Measurements from ENCODE around the gene ALKBH1. TPM values are rescaled to one million over a fixed set of nuclear protein-coding genes. Genes with fewer than 3 reads are reported as not detected.
"Not testable (repeated sequence)": the region's sequence is repeated elsewhere in the genome, so short reads cannot be mapped to it uniquely, and the experiment has no call there.

Gene ALKBH1
- total RNA-seq, 2 donors from 2014 or later: 6.7 to 8.2 TPM

DNA sequence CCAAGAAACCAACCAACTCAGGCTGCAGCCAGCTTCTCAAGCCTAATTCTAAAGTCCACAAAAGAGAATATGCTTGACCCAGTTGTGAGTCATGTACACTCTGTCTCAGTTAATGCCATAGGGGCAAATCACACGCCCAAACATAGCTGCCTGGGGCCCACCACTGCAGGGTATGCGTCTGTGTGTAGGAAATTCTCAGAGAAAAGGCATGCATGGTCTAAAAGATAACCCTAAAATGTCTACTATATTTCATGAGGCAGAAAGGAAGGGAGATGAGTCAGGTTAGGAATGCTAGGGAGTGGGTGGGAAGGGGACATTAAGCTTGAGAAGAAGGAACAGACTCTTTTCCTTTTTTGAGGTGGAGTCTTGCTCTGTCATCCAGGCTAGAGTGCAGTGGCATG lies 69.1 kb downstream of the ALKBH1 start:
- no peak for DNase-seq (ENCODE audit: low spot score)
- intact Hi-C loops (cut with DNase I): no loop called here

DNA sequence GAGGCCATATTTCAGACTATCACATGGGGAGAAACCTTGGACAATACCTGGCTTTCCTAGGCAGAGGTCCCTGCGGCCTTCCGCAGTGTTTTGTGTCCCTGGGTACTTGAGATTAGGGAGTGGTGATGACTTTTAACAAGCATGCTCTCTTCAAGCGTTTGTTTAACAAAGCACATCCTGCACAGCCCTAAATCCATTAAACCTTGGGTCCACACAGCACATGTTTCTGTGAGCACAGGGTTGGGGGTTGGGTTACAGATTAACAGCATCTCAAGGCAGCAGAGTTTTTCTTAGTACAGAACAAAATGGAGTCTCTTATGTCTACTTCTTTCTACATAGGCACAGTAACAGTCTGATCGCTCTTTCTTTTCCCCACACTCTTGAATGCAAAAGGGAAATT lies 72.0 kb downstream of the ALKBH1 start:
- DNase-seq (ENCODE audit: low spot score); intact Hi-C loops (cut with DNase I): not testable (repeated sequence)

DNA sequence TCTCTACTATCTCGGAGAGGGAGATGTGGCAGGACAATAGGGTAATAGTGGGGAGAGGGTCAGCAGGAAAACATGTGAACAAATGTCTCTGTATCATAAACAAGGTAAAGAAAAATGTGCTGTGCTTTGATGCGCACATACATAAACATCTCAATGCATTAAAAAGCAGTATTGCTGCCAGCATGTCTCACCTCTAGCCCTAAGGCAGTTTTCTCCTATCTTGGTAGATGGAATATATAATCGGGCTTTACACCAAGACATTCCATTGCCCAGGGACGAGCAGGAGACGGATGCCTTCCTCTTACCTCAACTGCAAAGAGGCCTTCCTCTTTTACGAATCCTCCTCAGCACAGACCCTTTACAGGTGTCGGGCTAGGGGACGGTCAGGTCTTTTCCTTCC lies 72.4 kb downstream of the ALKBH1 start:
- DNase-seq (ENCODE audit: low spot score); intact Hi-C loops (cut with DNase I): not testable (repeated sequence)

DNA sequence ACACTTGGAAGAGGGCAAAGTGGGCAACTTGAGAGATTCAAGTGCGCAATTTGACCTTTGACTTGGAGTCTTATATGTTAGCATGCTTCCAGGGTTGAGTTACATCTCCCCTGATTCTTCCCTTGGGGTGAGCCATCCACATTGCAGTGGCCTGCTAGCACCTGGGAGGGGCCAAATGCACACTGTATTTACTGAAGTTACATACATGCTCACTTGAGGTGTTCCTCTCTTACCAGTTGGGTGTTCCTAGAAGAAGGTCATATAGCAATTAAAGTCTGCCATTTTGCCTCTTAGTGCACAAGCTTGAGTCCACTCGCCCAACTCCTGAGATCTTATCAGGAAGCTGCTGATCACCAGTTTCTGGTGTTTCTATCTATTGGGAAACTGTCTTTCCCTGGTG lies 77.7 kb downstream of the ALKBH1 start:
- DNase-seq (ENCODE audit: low spot score): no peak
- intact Hi-C loops (cut with DNase I): no loop called here

DNA sequence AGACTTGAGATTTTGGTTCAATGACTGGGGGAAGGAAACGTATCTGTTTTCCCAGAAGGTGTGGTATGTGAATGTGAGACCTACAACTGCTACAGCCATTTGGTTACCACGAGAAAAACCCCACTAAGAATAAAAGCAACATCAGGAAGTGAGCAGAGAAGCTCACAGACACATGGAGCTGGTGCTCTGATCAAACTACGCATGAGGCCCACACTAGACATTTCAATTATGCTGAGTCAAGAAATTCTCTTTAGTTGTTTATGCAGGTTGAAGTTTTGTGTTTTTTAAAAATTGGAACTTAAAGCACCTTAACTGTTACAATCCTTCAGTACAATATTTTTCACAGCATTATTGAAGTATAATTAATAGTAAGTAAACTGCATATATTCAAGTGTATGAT lies 82.5 kb downstream of the ALKBH1 start:
- intact Hi-C loops (cut with DNase I): no loop called here
- no peak for DNase-seq (ENCODE audit: low spot score)

DNA sequence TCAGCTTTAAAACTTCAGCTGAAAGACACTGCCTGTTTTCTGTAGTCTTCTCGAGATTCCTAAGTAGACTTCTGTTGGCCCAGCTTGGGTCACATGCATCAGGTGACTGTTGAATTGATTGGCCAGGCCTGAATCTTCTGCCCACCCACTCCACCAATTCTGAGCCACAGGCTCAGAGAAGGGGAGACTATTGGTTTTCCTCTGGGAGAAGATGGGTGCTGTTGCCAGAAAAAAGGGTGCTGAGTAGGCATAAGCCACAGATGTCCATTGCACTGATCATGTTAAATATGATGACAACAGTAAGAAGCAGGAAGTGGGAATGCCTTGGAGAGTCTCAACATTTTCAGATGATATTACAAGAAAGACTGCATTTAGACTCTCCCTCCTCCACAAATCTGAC lies 84.6 kb downstream of the ALKBH1 start:
- DNase-seq (ENCODE audit: low spot score): no peak
- intact Hi-C loops (cut with DNase I): no loop called here

Other genes with a start within 250 kb of the ALKBH1 start
- 10 to 100 TPM; 78.3 to 85.3 TPM for gene AHSA1, start 249.9 kb downstream of the ALKBH1 start, total RNA-seq
- gene ISM2, start 209.2 kb downstream of the ALKBH1 start, total RNA-seq: under 1 TPM in 1 of 2 donors, not detected in 1; 0.60 TPM
- gene SPTLC2, start 91.4 kb downstream of the ALKBH1 start, total RNA-seq: 10 to 100 TPM; 27.3 to 29.9 TPM
- 10 to 100 TPM; 87.4 to 89.7 TPM for gene SLIRP, start 80 bp upstream of the ALKBH1 start, total RNA-seq
- 10 to 100 TPM; 52.5 to 58.1 TPM for gene SNW1, start 53.1 kb upstream of the ALKBH1 start, total RNA-seq
- 1 to 10 TPM; 5.0 to 6.2 TPM for gene ADCK1, start 92.1 kb upstream of the ALKBH1 start, total RNA-seq